ENCODE measurements around the gene ADAMTS2.

The ADAMTS2 gene

GRCh38 chr5:179204572-179204971 lies 140.7 kb downstream of the ADAMTS2 start:
- in situ Hi-C loops (cut with MboI; ENCODE audit: low sequenced_read_pairs) = no loop called here

GRCh38 chr5:179203248-179203647 lies 142.0 kb downstream of the ADAMTS2 start:
- in situ Hi-C loops (cut with MboI; ENCODE audit: low sequenced_read_pairs) = no loop called here

GRCh38 chr5:179201986-179202385 lies 143.3 kb downstream of the ADAMTS2 start:
- in situ Hi-C loops (cut with MboI; ENCODE audit: low sequenced_read_pairs) = no loop called here

DNA sequence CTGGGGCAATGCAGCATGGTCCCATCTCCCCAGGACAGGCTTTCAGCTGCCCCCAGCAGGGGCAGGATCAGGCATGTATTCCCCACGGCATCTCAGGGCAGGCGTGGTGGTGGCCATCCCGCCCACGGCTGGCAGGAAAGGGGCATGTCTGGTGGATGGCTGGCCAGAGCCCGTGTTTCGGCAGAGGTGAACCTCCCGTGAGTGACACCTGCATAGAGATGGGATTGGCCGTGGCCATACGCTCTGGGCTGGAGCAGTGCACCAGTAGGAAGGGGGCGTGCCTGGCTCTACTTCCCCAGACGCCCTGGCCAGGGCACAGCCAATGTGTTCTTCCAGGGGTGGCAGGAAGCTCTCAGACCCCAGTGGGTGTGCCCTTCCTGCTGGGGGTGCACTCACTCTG lies 146.0 kb downstream of the ADAMTS2 start:
- in situ Hi-C loops (cut with MboI; ENCODE audit: low sequenced_read_pairs) = no loop called here

DNA sequence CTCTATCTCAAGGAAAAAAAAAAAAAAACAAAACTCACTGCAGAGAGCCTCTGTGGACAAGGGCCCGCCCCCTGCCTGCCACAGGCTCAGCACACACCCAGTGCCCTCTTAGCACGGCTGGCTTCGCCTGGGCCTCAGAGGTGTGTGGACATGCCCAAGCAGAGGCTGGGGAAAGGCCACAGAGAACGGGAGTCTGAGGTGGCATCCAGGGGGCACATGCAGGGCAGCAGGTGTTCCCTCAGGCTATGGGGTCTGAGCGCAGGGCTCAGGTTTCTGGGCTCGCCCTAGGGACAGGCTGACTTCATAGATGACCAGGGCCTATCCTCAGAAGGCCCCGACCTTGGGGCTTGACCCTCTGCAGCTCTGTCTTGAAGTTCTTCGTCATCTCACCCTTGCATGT lies 146.4 kb downstream of the ADAMTS2 start:
- in situ Hi-C loops (cut with MboI; ENCODE audit: low sequenced_read_pairs) = no loop called here

GRCh38 chr5:179196405-179197079 lies 148.7 kb downstream of the ADAMTS2 start:
- in situ Hi-C loops (cut with MboI; ENCODE audit: low sequenced_read_pairs) = no loop called here

DNA sequence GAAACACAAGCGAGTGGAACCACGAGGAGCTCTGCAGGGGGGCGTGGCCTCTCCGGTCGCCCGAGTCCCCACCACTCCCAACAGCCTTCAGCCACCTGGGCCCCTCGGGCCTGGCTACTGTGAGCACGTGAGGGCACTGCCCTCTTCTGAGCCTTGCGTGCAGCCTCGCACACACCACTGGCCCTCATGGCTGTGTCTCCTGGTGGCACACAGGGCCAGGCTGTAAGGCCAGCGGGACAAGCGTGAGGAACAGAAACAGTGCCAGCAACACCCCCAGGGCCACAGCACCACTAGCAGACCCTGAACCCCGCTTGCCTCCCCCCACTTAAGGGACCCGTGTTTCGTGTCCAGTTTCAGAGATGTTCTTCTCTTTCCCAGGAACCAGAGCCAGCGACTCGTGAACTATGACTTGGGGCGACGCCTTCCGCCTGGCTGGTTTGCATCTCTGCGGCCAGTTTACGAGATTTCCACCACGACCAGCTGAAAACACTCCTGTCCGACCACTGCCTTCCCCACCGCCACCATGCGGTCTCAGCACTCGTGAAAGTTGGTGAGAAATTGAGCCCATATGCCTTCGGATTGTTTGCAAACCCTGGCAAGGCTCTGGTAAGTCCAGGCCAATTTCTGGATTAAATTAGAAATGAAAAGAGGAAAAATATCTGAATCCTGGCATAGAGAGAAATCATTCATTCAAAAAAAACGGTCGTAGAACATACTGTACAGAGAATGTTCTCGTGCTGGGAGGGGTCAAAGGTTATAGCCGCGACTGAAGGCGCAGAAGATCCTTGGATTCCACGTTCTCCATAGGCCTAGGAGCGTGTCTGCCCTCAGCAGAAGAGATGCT lies 149.5 kb downstream of the ADAMTS2 start:
- in situ Hi-C loops (cut with MboI; ENCODE audit: low sequenced_read_pairs) = no loop called here

DNA sequence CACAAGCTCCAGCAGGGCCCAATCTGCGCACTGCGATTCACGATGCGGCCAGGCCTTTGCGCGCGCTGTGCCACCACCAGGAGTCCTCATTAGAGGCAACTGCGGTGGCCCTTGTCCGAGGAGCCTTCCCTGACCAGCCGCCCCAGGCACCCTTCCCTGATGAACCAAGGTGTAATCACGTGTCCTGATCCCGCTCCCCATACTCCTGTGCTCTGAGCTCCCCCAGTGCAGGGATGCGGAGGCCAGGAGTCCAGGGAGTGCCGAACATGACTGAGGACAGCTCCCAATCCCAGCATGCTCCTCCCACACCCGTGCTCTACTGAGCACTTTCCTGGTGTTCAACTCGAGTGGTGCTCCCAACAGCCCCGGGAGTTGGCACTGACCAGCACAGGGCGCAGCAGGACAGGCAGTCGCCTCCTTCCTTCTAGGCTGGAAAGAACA lies 150.3 kb downstream of the ADAMTS2 start:
- in situ Hi-C loops (cut with MboI; ENCODE audit: low sequenced_read_pairs) = no loop called here

- in situ Hi-C loops (cut with MboI; ENCODE audit: low sequenced_read_pairs) = no loop called here
These were observed 150.9 kb downstream of the ADAMTS2 start for GRCh38 chr5:179194201-179194910.

- in situ Hi-C loops (cut with MboI; ENCODE audit: low sequenced_read_pairs) = no loop called here
These were observed 151.5 kb downstream of the ADAMTS2 start for GRCh38 chr5:179193746-179194145.

GRCh38 chr5:179192891-179193470 lies 152.3 kb downstream of the ADAMTS2 start:
- in situ Hi-C loops (cut with MboI; ENCODE audit: low sequenced_read_pairs) = no loop called here

GRCh38 chr5:179192185-179192890 lies 152.9 kb downstream of the ADAMTS2 start:
- in situ Hi-C loops (cut with MboI; ENCODE audit: low sequenced_read_pairs) = no loop called here

DNA sequence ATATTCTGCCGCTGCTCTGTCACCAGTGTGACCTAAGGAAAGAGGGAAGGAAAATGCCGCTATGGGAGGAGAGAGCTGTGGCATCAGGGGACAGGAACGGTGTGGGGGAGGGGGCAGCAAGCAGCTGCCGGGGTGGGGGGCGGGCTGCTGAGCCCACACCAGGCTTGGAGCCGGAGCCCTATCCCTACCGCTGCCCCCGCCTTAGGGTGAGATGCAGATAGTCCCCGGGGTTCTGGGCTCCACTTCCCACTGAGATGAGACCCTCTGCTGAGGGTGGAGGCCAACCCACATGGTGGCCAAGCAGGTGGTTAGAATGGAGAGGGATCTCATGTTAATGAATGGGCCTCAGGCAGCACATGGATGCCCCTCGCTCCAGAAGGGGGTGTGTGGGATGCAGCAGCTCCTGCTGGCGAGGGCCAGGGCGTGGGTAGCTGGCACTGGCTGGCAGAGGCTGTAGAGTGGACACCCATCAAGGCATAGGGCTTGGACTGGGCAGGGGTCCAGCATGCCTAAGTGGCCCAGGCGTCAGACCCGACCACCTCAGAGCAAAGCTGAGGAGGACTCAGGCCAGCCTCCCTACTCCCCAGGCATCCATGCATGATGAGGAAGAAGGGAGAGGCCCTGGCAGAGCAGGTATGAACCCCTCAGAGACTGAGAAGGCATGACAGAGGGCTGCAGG lies 153.6 kb downstream of the ADAMTS2 start:
- in situ Hi-C loops (cut with MboI; ENCODE audit: low sequenced_read_pairs) = no loop called here

GRCh38 chr5:179190851-179191505 lies 154.3 kb downstream of the ADAMTS2 start:
- in situ Hi-C loops (cut with MboI; ENCODE audit: low sequenced_read_pairs) = no loop called here

- in situ Hi-C loops (cut with MboI; ENCODE audit: low sequenced_read_pairs) = no loop called here
These were observed 156.6 kb downstream of the ADAMTS2 start for GRCh38 chr5:179188636-179189035.

DNA sequence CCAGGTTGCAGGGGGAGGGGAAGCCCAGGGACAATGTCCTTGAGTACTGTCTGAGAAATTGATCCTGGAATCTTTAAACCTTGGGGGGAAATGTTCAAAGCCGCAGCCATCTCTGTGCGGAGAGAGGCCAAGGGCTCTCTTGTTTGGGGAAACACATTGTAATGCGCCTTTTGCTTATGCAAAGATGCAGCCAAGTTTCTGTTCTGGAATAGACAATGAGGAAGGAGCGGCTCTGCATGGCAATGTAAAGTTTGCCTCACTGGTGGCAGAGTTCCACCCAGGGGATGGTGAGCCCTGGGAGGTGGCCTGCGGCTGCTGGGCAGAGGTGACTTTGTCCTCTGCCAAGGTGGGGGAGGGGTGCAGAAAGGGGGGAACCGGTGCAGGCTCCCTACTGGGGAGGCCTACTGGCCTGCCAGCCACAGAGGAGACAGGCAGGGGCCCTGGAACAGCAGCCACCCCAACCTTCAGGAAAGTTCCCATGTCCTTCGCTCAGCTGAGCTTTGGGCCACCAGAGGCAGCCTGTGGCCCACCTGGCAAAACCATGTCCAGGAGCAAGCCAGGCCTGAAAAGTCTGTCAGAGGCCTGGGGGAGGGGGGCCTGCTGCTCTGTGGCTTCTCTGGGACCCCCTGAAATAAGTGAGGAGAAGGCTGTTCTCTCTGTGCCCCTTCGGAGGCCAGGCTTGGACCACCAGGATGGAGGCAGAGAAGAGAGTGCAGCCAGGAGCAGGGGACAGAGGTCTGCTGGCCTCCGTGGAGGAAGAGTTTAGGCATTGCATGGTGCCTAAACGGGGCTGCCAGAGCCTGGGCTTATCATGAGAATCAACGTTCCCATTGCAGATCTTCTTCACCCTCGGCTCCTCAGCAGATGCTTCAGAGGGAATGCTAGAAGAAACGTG lies 157.3 kb downstream of the ADAMTS2 start:
- in situ Hi-C loops (cut with MboI; ENCODE audit: low sequenced_read_pairs) = no loop called here

DNA sequence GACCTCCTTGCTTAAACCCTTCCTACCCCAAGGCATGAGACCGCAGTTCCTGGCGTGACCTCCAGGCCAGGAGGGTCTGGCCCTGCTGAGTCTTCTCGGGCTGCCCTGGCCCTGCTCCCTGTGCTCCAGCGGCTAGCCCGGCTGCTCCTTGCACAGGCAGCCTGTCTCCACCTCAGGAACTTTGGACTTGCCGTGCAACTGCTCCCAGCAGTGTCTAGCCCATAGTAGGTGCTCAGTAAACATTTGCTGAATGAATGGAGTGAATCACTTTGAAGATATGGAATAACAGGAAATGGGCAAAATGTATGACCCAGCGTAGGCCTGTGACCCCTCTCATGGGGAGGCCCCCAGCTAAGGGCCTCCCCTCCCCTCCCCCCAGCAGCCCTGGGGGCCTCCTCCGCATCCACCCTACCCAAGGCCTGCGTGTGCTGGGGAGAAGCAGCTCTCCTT lies 158.0 kb downstream of the ADAMTS2 start:
- in situ Hi-C loops (cut with MboI; ENCODE audit: low sequenced_read_pairs) = no loop called here

DNA sequence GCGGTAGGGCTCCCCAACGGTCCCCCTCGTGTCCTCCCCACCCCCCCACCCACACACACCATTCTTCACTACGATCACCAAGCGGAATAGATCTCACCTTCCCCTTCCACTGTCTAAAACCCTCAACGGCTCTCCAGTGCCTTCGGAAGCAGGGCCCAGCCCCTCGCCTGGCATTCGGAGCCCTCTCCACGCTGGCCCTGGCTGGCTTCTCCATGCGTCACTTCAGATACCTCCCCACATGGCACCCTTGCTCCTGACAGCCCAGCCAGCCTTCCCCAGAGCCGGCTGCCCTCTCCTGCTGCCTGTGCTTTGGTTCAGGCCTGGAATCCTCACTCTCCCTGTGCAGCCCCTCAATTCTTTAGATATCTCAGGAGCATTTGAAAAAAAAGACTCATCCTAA lies 158.5 kb downstream of the ADAMTS2 start:
- in situ Hi-C loops (cut with MboI; ENCODE audit: low sequenced_read_pairs) = no loop called here

Data from hTERT RPE-1 (cell line).